GM23248 (cell line): ENCODE data around the gene ZBTB16.

Experiments used
- EZH2 ChIP-seq: fragments of 200-600 bp; sonication (generic); IDR thresholded peaks from 2 replicates; pipeline ENCODE4 v1.6.1; 2018; ENCODE audit warnings: antibody characterized with exemption, mild to moderate bottlenecking; ENCODE audit not compliant: insufficient read depth, poor library complexity, severe bottlenecking
- EZH2phosphoT487 ChIP-seq: fragments of 200-600 bp; sonication (generic); IDR thresholded peaks from 2 replicates; pipeline ENCODE4 v1.6.1; 2018; ENCODE audit warnings: antibody characterized with exemption, moderate library complexity, mild to moderate bottlenecking, low read depth; ENCODE audit not compliant: insufficient read depth

- no peak for TF ChIP-seq EZH2
- no peak for TF ChIP-seq EZH2phosphoT487
Observed at GRCh38 chr11:114207096-114207495, 147.6 kb downstream of the ZBTB16 start.
